T-helper 1 cell treated with Interleukin-12 subunit alpha and Interleukin-12 subunit beta and Interleukin-4 antibody, amounts not matched to agents 30 μg/mL and 1 μg/mL, for 36 hours (primary cell): ENCODE data around the gene SDK2.

Experiments
- H3K27ac Mint-ChIP-seq: one replicate; pipeline ENCODE4 v1.8.0; 2021; ENCODE audit warnings: mild to moderate bottlenecking, mixed read lengths
- H3K27me3 Mint-ChIP-seq: one replicate; pipeline ENCODE4 v1.8.0; 2021; ENCODE audit warnings: low read depth, mixed read lengths
- H3K36me3 Mint-ChIP-seq: one replicate; pipeline ENCODE4 v1.8.0; 2021; ENCODE audit warnings: low read depth, mixed read lengths
- H3K4me1 Mint-ChIP-seq: one replicate; pipeline ENCODE4 v1.8.0; 2021; ENCODE audit warnings: low read depth, mixed read lengths
- H3K4me3 Mint-ChIP-seq: one replicate; pipeline ENCODE4 v1.8.0; 2021; ENCODE audit warnings: mild to moderate bottlenecking, moderate library complexity, mixed read lengths
- H3K9me3 Mint-ChIP-seq: one replicate; pipeline ENCODE4 v1.8.0; 2021; ENCODE audit warnings: mixed read lengths

Gene SDK2

DNA sequence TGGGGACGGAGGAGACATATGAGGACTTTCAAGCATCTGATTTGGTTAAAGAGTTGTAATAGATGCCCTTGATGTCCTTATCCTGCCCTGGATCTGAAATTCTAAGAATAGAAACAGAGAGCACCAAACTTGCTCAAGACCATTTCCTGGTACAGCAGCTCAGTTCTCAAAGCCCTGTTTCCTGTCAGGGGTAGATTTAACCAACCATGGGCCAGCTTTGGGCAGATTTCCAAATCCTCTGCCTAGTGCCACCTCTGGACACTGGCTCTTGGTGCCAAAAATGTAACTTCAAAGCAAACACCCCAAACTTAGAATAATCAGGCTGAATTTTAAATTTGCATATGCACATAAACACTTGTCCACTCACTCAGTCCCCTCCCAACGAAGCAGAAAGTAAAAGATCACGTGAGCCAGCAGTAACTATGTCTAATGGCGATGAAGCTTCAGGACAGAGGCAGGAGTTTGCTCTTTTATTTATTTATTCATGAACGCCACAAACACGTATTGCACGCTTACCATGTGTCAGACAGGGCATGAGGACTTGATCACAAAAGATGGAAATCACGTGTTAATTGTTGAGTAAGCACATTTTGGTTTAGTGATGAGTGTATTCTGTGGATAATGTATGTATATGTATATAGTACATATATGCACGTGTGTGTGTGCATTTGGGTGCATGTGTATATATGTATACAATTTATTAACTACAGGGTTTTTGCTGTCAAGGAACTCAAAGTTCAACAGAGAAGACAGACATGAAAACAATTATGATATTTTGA is 23.1 kb upstream of the SDK2 start:
- H3K36me3 Mint-ChIP-seq, result peaks cover 1% of the 10 kb centered on the region
- peaks cover 12% of the 10 kb centered on the region for H3K9me3 Mint-ChIP-seq
- peak overlapping the region; percentile 43 for H3K4me3 Mint-ChIP-seq
- H3K27ac Mint-ChIP-seq, result peak overlapping the region; percentile 50
- peaks cover 38% of the 10 kb centered on the region for H3K27me3 Mint-ChIP-seq
- peaks cover 22% of the 10 kb centered on the region for H3K4me1 Mint-ChIP-seq

DNA sequence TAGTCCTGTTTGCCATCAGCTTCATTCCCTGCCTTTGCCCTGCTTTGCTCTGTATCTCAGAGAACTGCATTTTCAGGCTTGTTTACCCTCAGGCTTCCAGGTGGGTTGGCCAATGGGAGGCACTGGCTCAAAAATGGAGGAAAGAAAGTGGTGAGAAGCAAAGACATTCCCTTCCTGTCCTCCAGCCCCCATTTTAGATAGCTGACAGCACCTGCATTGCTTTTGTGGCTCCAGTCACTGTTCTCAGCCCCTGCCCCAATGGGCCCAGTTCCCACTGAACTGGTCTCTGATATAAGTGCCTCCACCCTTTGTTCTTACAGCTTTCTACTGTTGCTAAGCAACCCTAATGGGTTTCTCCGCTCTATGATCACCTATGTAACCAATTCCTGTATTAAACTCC is 19.4 kb upstream of the SDK2 start:
- Mint-ChIP-seq H3K4me3 (no peak overlapping the region), H3K27me3 (peaks cover 34% of the 10 kb centered on the region), H3K4me1 (peaks cover 22% of the 10 kb centered on the region), H3K27ac (no peak overlapping the region), H3K9me3 (no peaks in the 10 kb centered on the region), H3K36me3 (peaks cover 1% of the 10 kb centered on the region)

DNA sequence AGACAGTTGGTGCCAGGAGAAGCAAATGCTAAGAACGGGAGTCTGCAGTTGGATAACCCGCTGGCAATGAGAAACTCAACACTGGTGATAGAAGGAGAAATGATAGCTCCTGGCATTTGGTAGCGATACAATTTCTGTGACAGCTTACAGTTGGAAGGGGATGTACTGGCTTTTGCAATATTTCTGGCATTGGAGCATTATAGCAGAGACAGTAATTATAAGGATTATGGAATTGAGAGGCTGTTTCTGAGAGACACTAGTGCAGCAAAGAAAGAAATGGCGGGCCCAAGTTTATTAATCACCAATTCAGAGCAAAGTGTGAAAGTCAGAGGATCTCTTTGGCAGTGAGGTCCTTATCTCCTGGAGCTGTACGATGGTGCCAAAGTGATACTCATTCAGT is 16.1 kb upstream of the SDK2 start:
- Mint-ChIP-seq H3K27me3 (peaks cover 25% of the 10 kb centered on the region), H3K4me3 (no peak overlapping the region), H3K36me3 (no peaks in the 10 kb centered on the region), H3K9me3 (no peaks in the 10 kb centered on the region), H3K27ac (no peak overlapping the region), H3K4me1 (no peaks in the 10 kb centered on the region)

DNA sequence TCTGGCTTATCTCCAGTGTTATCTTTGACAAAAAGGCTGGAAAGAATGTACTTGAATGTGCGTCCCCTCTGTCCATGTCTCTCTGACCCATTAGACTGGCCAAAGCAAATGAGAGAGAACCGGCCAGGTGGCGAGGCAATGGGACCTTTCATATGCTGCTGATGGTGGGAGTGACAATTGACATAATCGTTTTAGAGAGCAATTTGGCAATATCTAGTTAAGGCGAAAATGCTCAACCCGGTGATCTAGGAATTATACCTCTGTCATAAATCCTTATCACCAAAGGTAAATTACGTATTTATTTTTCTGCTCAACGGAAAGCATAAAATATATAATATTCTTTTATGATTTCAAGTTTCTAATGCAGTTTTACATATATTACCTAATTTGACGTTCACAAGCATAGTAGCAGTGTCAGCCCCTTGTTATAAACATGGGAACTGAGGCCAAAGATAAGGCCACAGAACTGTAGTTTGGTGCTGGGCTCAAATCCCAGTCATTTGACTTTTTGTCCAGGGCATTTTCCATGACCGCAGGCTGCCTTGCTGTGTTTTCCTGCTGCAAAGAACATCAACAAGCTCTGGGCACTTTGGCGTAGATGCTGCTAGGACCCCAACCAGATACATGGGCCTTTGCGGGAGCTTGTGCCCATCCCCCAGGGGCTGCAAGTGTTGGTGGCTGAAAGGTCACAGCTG is 14.7 kb upstream of the SDK2 start:
- H3K27ac Mint-ChIP-seq, result no peak overlapping the region
- no peak overlapping the region for H3K4me3 Mint-ChIP-seq
- peaks cover 11% of the 10 kb centered on the region for H3K9me3 Mint-ChIP-seq
- peaks cover 2% of the 10 kb centered on the region for H3K36me3 Mint-ChIP-seq
- peaks cover 30% of the 10 kb centered on the region for H3K27me3 Mint-ChIP-seq
- no peaks in the 10 kb centered on the region for H3K4me1 Mint-ChIP-seq

DNA sequence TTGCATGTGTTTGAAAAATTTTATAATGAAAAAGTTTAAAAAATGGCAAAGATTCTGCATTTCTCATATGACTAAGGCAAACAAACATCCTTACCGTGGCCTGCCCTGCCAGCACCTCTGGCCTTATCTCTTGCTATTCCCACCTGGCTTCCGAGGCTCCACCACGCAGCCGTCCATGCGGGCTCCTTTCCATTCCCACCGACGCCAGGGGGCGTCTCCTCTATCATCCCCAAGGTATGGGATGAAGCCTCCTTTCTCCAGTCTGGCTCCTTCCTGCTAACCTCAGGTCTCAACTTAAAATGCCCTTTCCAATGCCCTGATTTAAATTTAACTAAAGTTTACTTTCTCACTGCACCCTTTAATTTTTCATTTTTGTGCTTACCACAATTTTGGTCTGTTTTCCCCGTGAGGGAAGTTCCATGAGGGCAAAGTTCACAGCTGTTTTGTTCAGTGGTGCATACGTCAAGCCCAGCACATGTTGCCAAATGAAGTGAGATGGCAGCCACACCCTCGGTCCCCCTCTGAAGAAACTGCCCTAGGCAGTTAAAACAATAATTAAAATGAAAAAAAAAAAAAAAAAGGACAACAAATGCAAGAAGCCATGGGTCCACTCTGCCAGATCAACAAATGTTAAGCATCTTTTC is 13.3 kb upstream of the SDK2 start:
- peaks cover 2% of the 10 kb centered on the region for H3K36me3 Mint-ChIP-seq
- H3K9me3 Mint-ChIP-seq, result peaks cover 19% of the 10 kb centered on the region
- no peak overlapping the region for H3K27ac Mint-ChIP-seq
- H3K4me1 Mint-ChIP-seq, result no peaks in the 10 kb centered on the region
- peaks cover 31% of the 10 kb centered on the region for H3K27me3 Mint-ChIP-seq
- no peak overlapping the region for H3K4me3 Mint-ChIP-seq

DNA sequence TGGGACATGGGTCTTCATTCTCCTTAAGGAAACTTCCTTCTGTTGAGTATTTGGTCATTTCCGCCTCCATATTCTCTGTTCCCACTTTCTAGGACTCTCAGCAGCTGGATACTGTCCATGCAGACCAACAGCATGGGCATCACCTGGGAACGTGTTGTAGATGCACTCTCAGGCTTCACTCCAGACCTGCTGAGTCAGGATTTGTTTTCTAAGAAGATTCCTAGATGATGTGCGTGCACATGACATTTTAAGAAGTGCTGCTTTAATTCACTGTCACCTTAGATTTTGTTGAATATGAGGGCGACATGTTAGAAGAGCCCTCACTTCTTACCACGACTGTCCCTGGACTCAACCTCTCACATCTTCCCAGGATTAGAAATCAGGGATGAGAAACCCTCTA is 10.0 kb upstream of the SDK2 start:
- H3K36me3 Mint-ChIP-seq, result peaks cover 2% of the 10 kb centered on the region
- H3K4me3 Mint-ChIP-seq, result no peak overlapping the region
- peaks cover 35% of the 10 kb centered on the region for H3K27me3 Mint-ChIP-seq
- peaks cover 19% of the 10 kb centered on the region for H3K9me3 Mint-ChIP-seq
- H3K27ac Mint-ChIP-seq, result no peak overlapping the region
- H3K4me1 Mint-ChIP-seq, result no peaks in the 10 kb centered on the region

DNA sequence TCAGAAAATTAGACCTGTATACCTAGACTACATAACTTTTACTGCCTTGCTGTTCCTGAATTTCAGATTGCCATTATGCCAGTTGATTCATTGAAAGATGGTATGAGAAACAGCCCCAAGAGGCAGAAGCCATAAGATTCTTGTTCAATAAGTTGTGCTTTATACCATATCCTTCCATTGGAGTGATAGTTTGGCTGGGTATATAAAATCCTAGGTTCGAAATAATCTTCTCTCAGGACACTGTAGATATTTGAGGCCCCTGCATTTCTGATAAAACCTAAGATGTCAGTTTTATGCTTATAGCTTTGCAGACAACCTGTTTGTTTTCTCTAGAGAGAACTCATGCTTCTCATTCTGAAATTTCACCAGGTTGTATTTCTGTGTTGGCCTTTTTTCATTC is 9.6 kb upstream of the SDK2 start:
- no peaks in the 10 kb centered on the region for H3K4me1 Mint-ChIP-seq
- H3K36me3 Mint-ChIP-seq, result peaks cover 2% of the 10 kb centered on the region
- no peak overlapping the region for H3K27ac Mint-ChIP-seq
- H3K4me3 Mint-ChIP-seq, result no peak overlapping the region
- H3K27me3 Mint-ChIP-seq, result peaks cover 38% of the 10 kb centered on the region
- H3K9me3 Mint-ChIP-seq, result peaks cover 19% of the 10 kb centered on the region

DNA sequence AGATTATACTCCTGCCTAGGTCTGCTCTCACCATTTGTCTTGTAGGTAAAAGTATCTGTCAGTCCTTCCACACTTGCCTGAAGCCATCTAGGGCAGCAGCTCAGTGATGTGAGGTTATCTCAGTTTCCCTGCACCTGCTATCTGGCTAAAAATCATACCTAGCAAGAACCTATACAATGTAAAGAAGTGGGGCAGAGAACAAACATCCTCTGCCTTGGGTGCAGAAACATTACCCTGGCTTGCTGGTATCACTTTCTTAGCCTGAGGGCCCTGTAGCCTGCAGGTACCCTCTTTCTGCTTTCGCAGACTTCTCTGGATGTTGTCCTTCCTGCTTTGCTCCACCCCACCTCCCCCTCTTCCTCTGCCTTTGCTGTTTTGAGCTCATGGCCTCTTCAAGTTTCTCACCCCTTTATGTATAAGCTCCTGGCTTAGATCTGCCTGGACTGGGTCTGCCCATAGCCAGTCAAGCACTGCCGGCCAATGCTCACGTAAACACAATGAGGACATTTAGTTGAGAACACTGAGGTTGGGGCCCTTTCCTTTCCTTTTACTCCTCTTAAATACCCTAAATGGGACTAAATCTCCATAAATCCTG is 8.7 kb upstream of the SDK2 start:
- Mint-ChIP-seq H3K27ac (no peak overlapping the region), H3K9me3 (peaks cover 19% of the 10 kb centered on the region), H3K4me3 (no peak overlapping the region), H3K36me3 (peaks cover 2% of the 10 kb centered on the region), H3K4me1 (no peaks in the 10 kb centered on the region), H3K27me3 (peaks cover 46% of the 10 kb centered on the region)

DNA sequence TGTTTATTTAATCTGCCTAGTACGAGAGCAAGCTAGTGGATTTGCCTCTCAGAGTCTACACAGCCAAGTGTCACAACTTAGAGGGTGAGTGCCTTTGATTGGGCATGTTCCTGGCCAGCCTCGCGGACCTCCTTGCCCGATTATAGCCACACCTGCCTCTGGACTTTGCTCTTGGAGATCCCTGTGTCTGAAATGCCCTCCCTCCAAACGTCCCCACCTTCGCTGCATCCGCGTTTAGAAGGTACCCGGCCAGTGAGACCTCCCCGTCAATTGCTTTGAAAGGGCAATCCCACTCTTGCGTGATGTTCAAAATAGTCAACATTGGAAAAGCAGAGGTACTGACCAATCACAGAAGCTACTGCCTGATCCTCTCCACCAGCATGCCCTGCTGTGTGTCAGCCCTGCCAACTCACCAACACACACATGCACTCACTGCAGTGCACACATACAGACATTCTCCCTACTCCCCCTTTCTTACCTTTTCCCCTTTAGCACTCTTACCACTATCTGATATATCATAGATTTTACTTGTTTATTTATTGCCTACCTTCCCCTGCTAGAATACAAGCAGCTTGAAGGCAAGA is 6.5 kb upstream of the SDK2 start:
- Mint-ChIP-seq H3K9me3 (peaks cover 19% of the 10 kb centered on the region), H3K27me3 (peaks cover 66% of the 10 kb centered on the region), H3K4me1 (no peaks in the 10 kb centered on the region), H3K36me3 (peaks cover 2% of the 10 kb centered on the region), H3K27ac (no peak overlapping the region), H3K4me3 (no peak overlapping the region)

DNA sequence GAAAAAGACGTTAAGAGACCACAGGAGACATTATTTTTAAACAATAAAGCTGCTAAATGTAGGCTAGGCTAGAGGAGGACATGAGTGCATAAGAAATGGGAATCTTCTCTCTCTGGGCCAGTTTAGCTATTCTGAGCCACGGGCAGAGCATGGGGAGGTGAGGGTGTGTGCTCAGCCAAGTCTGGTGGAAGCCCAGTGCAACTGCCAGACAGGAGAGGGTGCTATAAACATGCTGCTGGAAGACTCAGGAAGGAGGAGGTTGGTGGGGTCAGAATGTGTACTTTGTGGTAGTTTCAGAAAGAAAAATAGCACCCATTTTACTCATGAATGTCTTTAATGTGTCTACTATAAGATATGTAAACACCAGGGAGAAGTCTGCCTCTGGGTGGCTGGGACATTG is 5.9 kb upstream of the SDK2 start:
- H3K36me3 Mint-ChIP-seq, result peaks cover 2% of the 10 kb centered on the region
- peaks cover 66% of the 10 kb centered on the region for H3K27me3 Mint-ChIP-seq
- H3K4me1 Mint-ChIP-seq, result no peaks in the 10 kb centered on the region
- H3K4me3 Mint-ChIP-seq, result no peak overlapping the region
- H3K9me3 Mint-ChIP-seq, result peaks cover 19% of the 10 kb centered on the region
- no peak overlapping the region for H3K27ac Mint-ChIP-seq

DNA sequence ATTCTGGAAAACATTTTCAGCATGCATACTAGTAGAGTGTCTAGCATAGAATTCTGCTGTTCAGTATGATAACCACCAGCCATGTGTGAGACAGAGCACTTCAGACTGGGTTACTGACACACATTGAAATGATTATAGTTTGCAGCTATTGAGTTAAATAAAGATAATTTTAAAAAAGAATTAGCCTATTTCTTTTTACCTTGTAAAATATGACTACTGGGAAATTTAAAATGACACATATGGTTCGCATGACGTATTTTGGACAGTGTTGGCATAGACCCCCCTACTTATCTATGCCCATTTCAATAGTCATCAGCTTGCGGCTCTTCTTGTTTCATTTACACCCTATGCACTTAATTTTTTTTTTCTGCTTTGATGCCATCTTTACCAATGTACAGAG is 4.7 kb upstream of the SDK2 start:
- Mint-ChIP-seq H3K9me3 (peaks cover 8% of the 10 kb centered on the region), H3K27ac (no peak overlapping the region), H3K27me3 (peaks cover 62% of the 10 kb centered on the region), H3K4me1 (no peaks in the 10 kb centered on the region), H3K4me3 (no peak overlapping the region), H3K36me3 (no peaks in the 10 kb centered on the region)

DNA sequence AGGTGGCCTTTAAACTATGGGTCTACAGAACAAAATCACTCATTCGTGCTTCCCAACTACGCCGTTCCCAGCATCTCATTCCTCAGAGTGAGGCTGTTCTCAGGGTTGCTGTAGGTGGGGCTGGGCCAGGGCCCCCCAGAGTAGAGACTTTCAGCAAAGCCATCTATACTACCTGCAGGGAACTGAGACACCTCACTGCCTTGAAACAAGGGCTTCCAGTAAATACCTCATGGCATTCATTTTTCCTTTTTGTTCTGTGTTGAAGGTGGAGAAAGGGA is 4.2 kb upstream of the SDK2 start:
- H3K27ac Mint-ChIP-seq, result no peak overlapping the region
- H3K27me3 Mint-ChIP-seq, result peaks cover 62% of the 10 kb centered on the region

DNA sequence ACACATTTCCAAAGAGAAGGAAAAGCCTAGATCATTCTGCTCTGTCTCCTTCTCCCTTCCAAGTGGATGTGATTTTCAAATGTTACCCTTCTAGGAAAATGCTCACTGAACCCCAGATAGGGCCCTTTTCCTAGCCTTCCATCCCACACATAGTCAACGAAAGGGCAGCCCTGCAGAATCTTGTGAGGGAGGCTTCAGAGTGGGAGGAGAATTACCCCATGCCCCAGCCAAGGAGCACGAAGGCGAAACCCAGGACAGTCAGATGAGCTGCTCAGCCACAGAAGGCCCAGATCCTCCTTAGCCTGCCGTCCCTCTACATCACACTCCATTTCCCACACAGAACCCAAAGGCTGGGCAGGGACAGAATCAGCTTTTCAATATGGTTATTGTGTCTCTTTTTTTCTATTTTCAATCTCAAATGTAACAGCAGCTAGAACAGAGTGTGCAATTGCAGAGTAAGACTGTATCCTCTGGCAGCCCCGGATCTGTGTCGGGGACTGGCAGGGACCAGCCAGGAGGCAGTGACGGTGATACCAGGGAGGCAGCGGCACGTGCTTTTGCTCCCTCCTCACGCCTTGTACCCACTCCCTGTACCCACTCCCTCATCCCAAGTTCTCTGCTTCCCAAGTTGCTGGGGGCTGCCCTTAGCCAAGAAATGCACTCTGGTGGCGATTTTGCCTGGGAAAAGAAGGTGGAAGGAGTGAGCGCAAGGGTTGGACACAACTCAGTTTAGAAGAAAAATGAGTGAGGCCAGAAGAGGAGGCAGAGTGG is 3.7 kb upstream of the SDK2 start:
- peaks cover 59% of the 10 kb centered on the region for H3K27me3 Mint-ChIP-seq
- H3K36me3 Mint-ChIP-seq, result no peaks in the 10 kb centered on the region
- no peak overlapping the region for H3K27ac Mint-ChIP-seq
- H3K4me3 Mint-ChIP-seq, result no peak overlapping the region
- H3K9me3 Mint-ChIP-seq, result no peaks in the 10 kb centered on the region
- peaks cover 1% of the 10 kb centered on the region for H3K4me1 Mint-ChIP-seq

More for the DNA sequence above, 4.2 kb upstream of the SDK2 start:
- H3K36me3 Mint-ChIP-seq, result no peaks in the 10 kb centered on the region
- H3K4me1 Mint-ChIP-seq, result no peaks in the 10 kb centered on the region
- no peak overlapping the region for H3K4me3 Mint-ChIP-seq
- peaks cover 5% of the 10 kb centered on the region for H3K9me3 Mint-ChIP-seq

DNA sequence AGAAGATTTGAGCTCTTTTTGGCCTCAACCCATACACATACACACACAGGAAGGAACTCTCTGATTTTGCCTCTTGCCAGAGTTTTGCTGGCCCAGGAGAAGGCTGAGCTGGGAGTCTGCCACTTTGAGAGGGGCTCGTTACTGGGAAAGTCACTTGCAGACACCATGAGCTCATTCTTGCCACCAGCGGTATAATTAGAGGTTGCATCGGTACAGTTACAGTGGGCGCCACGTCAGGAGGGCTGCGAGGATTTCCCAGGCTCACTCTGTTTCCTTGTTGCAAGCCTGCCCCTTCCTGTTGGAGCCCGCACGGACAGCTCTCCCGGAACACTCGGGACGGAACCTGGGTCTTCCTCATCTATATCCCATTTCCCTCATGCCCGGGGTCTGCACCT is 3.1 kb upstream of the SDK2 start:
- H3K27ac Mint-ChIP-seq, result no peak overlapping the region
- peaks cover 4% of the 10 kb centered on the region for H3K4me1 Mint-ChIP-seq
- H3K36me3 Mint-ChIP-seq, result no peaks in the 10 kb centered on the region
- H3K9me3 Mint-ChIP-seq, result no peaks in the 10 kb centered on the region
- H3K4me3 Mint-ChIP-seq, result no peak overlapping the region
- H3K27me3 Mint-ChIP-seq, result peaks cover 63% of the 10 kb centered on the region
